GM21381 (cell line): Measurements from ENCODE around the gene XPO6.

ENCODE experiments used
- ATAC-seq: cut with Tn5 transposase; IDR thresholded peaks from one replicate; pipeline ENCODE4 v1.9.1; 2021; ENCODE audit warnings: mild to moderate bottlenecking, moderate library complexity; ENCODE audit not compliant: unreplicated experiment

Gene XPO6

DNA sequence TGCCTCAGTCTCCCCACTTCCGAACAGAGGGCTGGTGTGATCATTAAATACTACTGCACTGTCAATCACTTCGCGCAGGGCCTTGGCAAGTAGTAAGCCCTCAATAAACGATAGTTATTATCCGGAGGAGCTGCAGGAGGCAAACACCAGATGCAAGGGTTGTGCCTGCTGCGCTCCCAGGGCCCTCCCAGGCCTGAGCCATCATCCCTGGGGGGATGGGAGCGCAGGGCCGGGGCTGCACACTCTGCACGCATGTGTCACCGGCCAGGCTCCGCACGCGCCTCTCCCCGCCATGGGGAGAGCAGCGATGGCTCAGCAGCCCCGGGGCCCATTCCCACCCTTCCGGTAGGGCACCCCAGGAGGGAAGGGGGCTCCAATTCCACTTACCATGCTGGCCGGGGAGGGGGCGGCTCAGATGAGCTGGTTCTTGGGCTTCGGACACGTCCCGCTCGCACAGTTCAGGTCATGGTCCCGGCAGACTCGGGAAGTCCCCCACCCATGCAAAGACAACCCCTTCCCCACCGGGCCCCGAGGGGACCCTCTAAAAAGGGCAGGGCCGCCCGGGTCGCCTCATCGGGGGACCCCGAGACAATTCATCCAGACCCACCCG is 681 bp downstream of the XPO6 start:
- ATAC-seq, result peak; percentile 49

DNA sequence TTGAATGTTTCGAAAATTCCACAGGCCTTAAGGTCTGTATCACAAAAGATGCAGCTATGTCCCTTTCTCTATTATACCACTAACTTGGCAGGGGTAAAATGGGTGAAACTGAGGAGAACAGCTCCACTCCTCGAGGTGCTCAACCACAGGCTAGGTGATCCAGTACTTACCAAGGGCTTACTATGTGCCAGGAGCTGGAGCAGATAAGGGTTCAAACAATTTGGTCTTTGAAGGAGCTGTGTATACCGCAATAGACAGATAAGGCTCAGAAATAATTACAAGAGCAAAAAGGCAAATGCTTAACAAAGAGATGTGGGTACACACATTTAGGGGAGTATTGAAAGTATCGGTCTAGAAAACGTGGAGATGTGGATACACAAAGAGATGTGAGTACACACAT is 1.5 kb downstream of the XPO6 start:
- no peak for ATAC-seq

GRCh38 chr16:28208824-28209223 is 2.9 kb downstream of the XPO6 start:
- no peak for ATAC-seq

DNA sequence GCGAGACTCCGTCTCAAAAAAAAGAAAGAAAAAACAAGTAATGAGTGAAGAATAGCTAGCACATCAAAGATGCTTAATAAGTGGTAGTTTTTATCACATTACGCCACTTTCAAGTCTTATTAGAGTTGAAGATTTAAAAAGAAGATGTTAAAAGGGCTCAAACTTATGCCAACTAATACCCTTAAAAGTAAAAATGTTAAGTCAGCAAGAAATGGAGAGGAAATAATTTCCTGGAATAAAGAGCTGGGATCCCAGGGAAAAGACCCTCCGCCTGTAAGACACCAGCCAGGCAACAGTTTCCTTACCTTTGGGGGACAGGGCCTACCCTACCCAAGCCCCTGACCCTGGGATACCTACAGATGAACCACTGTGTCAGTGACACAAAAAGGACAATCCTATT is 3.6 kb downstream of the XPO6 start:
- ATAC-seq, result no peak

DNA sequence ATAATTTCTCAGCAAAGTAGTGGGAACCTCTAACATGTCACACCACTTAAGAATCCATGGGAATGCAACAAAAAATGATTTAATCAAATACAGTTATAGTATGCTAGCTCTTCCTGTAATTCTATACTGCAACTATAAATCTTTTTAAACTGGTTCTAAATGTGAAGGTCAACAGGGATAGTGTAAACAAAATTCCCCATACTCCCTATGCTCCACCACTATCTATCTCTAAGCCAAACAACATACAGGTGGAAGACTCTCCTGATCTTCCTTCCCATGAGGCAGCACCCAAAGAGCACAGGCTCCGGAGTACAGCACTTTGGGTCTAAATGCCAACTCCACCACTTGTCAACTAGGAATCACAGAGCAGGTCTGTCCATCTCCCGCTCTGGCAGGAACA is 4.4 kb downstream of the XPO6 start:
- no peak for ATAC-seq

GRCh38 chr16:28205974-28206373 is 5.8 kb downstream of the XPO6 start:
- no peak for ATAC-seq

DNA sequence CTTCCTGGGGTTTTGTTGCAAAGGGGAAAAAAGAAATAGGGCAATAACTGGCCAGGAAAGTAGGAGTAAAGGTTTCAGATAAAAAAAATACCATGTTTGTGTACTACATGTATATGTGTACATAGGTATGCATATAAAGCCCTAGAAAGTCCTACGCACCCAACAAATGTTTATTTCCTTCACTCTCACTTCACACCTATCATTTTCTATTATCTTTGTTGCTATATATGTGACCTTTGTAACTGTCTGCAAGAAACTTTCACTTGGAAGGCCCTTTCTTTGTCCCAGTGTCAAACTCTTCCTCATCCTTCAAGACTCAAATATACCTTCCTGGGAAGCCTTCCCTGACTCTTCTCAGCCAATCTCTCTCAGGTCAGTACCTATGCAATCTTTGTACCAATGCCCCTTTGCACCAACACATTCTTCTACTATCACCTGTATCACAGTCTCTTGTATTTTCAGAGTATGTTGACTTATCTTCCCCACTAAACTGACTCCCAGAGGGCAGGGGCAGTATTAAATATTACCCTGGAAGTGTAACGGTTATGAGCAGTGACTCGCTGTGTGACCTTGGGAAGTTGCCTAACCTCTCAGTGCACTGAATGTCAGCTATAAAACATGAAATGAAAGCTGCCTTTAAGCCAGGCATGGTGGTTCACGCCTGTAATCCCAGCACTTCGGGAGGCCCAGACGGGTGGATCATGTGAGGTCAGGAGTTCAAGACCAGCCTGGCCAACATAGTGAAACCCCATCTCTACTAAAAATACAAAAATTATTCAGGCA is 6.5 kb downstream of the XPO6 start:
- ATAC-seq, result no peak

GRCh38 chr16:28204622-28205021 is 7.1 kb downstream of the XPO6 start:
- ATAC-seq, result no peak

DNA sequence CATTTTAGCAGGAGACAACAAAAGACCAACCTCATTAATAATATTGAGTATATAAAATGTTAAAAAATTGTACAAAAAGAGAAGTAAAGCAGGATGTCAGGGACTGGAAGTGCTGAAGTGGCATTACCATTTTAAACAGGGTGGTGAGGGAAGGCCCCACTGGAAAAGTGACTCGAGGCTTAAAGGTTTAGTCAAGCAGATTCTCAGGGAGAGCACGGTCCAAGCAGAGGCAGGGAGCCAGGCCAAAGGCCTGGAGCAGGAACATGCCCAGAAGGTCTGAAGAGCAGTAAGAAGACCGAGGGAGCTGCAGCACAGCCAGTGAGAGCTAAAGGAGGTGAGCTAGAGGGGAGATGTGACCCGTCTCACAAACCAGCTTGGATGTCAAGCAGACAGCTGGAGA is 7.6 kb downstream of the XPO6 start:
- ATAC-seq, result no peak

DNA sequence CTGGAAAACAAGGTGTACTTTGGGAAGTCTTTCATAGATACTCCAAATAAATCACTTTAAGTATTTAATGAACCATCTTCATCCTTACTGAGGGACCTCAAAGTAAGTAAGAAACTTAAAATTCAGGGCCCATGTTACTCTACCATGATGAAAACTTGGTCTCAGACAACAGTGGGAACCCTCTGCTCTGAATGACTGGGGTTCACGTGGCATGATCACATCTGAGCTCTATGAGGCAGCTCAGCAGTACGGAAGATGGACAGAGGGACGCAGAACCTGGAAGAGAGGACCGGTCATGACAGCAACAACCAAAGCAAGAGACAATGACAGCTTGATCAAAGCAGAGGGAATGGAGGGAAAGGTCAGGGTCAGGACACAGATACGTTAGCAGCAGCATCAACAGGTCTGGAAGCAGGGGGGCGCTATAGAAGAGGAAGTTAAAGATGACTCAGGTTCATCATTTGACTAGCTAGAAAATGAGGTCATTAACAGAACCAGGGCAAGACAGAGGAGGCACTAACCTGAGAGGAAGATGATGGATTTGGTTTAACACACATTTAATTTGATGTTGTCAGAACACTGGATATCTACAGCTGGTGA is 9.5 kb downstream of the XPO6 start:
- no peak for ATAC-seq

- ATAC-seq, result no peak
Measured at GRCh38 chr16:28200661-28201060, 11.1 kb downstream of the XPO6 start.

- ATAC-seq, result no peak
Measured at GRCh38 chr16:28196387-28196987, 15.3 kb downstream of the XPO6 start.

- ATAC-seq, result no peak
Measured at GRCh38 chr16:28195859-28196258, 15.9 kb downstream of the XPO6 start.

- ATAC-seq, result peak; percentile 28
Measured at GRCh38 chr16:28193530-28194423, 18.0 kb downstream of the XPO6 start.

GRCh38 chr16:28192806-28193529 is 18.8 kb downstream of the XPO6 start:
- peak; percentile 49 for ATAC-seq

DNA sequence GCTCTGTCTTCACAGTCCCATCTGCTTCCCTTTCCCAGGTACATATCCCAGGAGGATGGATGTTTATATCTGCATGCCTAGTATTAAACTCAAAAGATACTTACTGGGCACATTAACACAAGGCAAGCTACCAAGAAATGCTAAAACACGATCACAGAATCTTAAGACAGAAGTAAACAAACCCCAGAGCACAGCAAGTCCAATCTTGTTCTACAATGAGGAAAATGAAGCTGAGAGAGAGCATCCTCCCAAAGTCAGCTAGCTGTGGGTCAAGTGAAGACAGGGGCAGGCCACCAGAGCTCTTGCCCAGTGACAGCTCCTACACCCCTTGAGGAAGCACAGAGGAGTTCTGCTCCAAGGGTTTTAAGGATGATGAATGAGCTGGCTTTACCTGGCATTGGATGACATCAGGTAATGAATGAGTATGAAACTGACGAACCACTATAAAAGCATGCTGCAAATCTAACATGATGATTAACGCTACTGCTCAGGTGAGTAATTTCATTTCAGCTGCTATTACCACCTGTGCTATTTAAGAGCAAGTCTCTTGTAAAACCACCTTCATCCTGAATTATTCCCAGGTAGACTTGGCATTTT is 20.3 kb downstream of the XPO6 start:
- no peak for ATAC-seq

- ATAC-seq, result no peak
Measured at GRCh38 chr16:28189245-28189644, 22.5 kb downstream of the XPO6 start.

DNA sequence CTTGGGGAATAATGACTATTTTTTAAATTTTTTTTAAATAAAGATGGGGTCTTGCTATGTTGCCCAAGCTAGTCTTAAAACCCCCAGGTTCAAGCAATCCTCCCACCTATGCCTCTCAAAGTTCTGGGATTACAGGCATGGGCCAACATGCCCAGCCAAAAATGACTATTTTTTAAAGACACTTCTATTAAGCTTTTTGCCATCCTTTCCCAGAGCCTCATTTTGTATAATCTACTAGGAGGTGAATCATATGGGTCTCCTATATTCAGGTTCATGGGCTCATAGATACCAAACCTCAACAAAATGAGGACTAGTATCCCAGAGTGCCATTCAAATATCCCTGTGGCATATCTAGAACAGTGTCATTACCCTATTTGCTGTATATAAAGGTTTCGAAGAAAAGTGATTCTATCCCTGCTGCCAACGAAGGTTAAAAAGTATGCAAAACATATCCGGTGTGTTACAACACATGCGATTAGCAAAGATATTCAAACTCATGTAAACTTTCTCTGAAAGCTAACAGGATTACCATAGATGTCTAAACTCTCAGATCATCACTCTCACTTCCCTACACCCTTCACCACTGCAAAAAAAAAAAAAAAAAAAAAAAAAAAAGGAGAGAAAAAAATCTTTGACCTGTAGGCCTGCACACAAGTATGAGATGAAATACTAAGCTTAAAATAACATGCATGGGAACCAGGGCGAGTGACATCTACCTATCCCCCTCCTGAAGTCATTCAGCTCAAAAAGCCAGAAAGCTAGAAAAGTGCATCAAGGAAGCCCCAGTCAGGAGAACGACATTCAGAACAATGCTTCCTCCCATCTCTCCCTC is 23.5 kb downstream of the XPO6 start:
- peak; percentile 66 for ATAC-seq

- ATAC-seq, result peak; percentile 43
Measured at GRCh38 chr16:28187595-28188004, 24.2 kb downstream of the XPO6 start.
